NCI-H2196 treated with DMSO at 0.1 percent for 48 hours (cell line): ENCODE data around the gene CLASP2.

Experiments used
- DNase-seq: peaks from one replicate; lab custom pipeline; 2025; ENCODE audit not compliant: unreplicated experiment; lab: John Stamatoyannopoulos, UW

The CLASP2 gene

DNA sequence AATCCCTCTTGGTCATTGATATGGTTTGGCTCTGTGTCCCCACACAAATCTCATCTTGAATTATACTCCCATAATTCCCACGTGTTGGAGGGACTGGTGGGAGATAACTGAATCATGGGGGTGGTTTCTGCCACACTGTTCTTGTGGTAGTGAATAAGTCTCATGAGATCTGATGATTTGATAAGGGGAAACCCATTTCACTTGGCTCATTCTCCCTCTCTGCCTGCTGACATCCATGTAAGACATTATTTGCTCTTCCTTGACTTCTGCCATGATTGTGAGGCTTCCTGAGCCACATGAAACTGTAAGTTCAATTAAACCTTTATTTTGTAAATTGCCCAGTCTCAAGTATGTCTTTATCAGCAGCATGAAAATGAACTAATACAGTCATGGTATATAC lies 171.0 kb downstream of the CLASP2 start:
- no peak for DNase-seq

- DNase-seq, result no peak
These were observed 173.9 kb downstream of the CLASP2 start for GRCh38 chr3:33544126-33544525.

DNA sequence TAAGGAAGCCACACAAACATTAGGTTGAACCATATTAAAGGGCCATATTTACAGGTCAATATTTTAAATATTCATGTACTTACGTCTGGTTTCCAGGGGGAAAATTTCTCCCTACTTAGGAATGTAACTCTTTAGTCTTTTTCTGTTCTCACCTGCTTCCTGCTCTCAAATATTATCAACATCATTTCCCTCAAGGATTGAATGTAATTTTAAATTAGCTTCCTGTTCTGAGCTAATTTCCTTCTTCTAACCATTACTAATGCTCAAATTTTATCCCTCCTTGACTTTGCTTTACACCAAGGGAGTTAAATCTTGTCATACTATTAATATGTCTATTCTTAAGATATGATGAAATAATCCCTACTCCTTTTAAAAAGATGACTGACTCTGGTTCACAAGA lies 174.5 kb downstream of the CLASP2 start:
- no peak for DNase-seq

DNA sequence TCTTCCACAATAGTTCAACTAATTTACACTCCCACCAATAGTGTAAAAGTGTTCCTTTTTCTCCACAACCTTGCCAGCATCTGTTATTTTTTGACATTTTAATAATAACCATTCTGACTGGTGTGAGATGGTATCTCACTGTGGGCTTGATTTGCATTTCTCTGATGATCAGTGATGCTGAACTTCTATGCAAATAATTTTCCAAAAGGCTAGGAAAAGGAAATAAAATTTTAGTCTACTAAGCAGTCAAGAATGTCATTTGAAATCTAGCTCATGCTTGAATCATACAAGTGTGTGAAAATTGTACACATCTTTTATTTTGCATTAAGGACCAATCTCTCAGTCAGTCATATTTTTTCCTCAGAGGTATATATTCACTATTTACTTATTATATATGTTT lies 176.1 kb downstream of the CLASP2 start:
- no peak for DNase-seq

DNA sequence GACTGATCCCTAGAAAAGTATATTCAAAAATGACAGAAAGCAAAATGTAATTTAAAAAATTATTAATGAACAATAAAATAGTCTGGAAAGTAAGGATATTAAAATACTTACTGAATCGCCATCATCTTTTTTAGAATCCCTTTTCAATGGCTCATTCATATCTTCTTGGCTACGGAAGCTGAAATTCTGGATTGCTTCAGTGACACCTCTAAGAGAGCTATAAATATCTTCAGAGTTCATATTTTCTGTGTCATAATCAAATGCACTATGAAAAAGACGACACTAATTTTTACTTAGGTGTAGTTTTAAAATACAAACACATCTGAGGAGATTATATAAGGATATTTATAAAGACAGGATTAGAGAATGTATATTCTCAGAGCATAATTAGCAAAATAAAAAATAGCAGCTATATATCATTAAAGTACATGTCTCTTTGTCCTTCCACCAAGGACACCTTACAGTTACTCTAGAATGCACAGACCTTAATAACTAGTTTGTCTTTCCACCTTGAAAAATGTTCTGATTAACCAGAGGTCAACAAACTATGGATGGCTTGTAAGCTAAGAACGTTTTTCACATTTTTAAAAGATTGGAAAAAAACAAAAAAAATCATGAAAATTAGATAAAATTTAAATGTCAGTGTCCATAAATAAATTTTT lies 179.2 kb downstream of the CLASP2 start:
- DNase-seq, result no peak

DNA sequence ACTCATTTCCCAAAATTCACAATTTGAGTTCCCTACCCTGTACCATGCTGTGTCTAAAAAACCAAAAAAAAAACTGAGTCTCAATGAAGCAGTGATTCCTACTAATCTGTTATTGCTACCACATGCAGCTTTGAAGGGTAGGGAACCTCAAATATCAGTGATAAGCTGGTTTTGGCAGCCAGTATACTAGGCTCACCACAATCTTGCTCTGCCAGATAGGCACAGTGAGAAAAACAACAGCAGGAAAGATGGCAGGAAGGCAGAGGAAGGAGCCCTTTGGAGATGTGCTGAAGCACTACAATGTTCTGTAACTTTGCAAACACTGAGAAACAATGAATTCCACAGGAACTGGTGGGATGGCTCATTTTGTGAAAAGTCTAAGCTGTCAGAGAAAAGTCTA lies 180.9 kb downstream of the CLASP2 start:
- DNase-seq, result no peak

DNA sequence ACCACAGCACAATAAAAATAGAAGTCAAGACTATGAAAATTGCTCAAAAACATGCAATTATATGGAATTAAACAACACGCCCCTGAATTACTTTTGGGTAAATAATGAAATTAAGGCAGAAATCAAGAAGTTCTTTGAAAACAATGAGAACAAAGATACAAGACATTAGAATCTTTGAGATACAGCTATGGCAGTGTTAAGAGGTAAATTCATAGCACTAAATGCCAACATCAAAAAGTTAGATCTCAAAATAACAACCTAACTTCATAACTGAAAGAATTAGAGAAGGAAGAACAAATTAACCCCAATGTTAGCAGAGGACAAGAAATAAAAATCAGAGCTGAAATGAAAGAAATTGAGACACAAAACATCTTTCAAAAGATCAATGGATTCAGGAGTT lies 191.3 kb downstream of the CLASP2 start:
- no peak for DNase-seq

- no peak for DNase-seq
These were observed 192.8 kb downstream of the CLASP2 start for GRCh38 chr3:33525232-33525631.

DNA sequence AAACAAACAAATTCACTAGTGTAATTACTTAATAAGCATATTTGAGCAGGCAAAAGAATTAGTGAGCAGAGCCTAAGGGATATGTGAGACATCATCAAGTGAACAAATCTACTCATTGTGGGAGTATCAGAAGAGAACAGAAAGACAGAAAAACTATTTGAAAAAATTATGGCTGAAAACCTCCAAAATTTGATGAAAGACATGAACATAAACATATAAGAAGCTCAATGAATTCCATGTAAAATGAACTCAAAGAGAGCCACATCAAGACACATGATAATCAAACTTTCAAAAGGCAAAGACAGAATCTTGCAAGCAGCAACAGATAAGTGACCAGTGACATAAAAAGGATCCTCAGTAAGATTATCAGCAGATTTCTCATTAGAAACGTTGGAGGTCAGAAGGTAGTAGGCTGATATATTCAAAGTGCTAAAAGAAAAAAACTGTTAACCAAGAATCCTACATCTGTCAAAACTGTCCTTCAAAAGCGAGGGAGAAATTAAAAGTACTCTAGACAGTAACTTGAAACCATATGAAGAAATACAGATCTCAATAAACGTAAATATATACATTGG lies 194.9 kb downstream of the CLASP2 start:
- no peak for DNase-seq

DNA sequence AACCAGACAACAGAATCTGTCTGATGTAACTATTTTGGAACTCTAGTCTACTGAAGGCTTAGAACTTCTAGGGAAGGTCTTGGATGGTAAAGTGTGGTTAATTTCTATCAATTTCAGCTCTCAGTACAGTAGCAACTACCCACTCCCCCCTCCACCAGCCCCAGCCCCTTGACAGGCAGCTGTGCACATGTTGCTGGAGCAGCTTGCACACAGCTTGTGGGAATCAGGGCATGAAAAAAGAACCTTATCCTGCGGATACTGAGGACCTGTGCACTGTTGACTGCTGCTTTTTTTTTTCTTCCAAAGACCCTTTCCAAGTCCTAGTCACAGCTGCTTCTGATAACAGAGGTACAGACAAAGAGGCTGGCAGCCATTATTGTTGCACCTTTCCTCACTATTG lies 196.3 kb downstream of the CLASP2 start:
- DNase-seq, result no peak

- DNase-seq, result no peak
These were observed 204.7 kb downstream of the CLASP2 start for GRCh38 chr3:33513262-33513863.

GRCh38 chr3:33505027-33505426 lies 213.0 kb downstream of the CLASP2 start:
- no peak for DNase-seq

DNA sequence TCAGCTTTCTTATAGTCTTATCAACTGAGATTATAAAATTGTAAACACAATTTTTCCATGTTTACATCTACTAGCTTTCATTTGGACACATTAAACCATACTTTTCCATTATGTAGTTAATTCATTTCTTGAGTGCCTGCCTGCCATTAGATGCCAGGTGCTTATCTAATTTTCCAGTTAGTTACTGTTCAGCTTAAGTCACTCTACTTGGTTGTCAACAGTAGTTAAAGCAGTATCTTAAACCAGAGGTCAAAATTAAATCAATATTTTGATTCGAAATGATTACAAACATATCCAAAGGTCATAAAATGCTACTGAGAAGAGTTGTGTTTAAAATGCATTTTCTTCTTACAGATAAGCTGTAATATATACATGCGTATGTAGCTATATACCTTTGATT lies 221.6 kb downstream of the CLASP2 start:
- no peak for DNase-seq

- DNase-seq, result no peak
These were observed 226.3 kb downstream of the CLASP2 start for GRCh38 chr3:33491721-33492120.

DNA sequence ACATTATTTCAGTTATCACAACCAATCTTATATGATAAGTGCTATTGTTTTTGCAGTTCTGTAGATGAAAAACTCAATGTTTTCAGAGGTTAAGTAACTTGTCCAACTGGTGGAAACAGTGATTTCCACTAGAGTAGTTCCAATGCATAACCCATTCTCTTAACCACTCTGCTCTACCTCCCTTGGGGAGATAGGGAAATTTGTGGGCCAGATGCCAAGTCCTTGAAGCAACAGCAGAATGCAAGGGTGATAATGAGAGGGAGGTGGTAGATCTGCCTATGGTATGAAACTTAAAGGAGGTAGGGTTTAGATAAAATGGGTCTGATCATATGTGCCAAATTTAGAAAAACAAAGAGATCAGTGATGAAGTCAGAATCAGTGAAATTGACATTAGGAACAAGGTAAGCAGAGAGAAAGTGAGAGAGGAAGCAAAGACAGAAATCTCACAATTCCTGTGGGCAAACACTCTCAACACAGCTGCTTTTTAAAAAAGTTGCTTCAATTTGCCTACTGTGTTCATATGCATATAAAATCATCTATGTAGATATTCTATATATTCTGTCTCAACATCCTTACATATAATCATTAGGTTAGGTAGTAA lies 227.3 kb downstream of the CLASP2 start:
- no peak for DNase-seq

- no peak for DNase-seq
These were observed 229.4 kb downstream of the CLASP2 start for GRCh38 chr3:33488683-33489082.

DNA sequence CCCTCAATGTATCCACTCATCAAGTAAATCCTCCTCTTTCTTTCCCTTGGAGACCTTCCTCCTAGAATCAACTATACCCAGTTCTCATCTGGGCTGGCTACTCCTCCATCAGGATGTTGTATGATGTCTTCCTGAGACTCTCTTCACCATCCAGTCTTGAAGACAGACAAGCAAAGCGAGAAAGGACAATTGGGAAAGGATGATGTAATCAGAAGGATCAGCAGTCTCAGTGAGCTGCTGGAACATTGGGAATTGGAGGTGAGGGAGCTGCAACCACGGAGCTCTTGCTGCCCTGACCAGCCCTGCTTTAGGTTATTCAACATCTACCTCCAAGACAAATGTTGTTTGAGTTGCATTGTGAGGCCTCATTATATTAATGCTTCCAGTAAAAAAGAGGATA lies 229.8 kb downstream of the CLASP2 start:
- no peak for DNase-seq

GRCh38 chr3:33482111-33482521 lies 235.9 kb downstream of the CLASP2 start:
- no peak for DNase-seq

- DNase-seq, result no peak
These were observed 243.2 kb downstream of the CLASP2 start for GRCh38 chr3:33474896-33475295.

DNA sequence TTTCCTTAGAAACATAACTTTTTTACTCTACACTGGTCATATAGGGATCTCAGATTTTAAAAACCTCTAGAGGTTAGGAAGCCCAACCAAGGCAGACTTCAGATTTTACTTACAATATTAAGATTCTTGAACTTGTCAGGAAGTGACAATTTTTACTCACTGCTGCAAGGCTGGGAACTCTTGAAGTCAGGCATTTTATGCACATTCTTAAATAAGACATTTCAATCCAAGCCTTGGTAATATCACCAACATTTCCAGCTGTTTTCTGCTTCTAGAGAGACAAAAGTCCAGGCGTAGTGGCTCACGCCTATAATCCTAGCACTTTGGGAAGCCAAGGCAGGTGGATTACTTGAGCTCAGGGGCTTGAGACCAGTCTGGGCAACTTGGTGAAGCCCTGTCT lies 244.2 kb downstream of the CLASP2 start:
- DNase-seq, result no peak

- DNase-seq, result no peak
These were observed 250.3 kb downstream of the CLASP2 start for GRCh38 chr3:33467786-33468185.

- no peak for DNase-seq
These were observed 257.0 kb downstream of the CLASP2 start for GRCh38 chr3:33461097-33461496.
